H9 (cell line): ENCODE measurements around the gene WDR36. TPM values are rescaled to one million over a fixed set of nuclear protein-coding genes. Genes with fewer than 3 reads are reported as not detected.

ENCODE experiments used
- DNase-seq: peaks from one replicate; pipeline ENCODE4 v3.0.0-alpha.2; 2017
- H2AFZ ChIP-seq: one replicate; pipeline ENCODE4 v1.6.1; 2013; ENCODE audit warnings: mild to moderate bottlenecking, low read length, control low read depth, moderate library complexity
- H2AK5ac ChIP-seq: 2 replicates; pipeline ENCODE4 v1.6.1; 2013; ENCODE audit warnings: low read length, control low read depth, mixed read lengths; ENCODE audit not compliant: insufficient read length
- H2BK120ac ChIP-seq: one replicate; pipeline ENCODE4 v1.6.1; 2013; ENCODE audit warnings: low read depth, mild to moderate bottlenecking, low read length, control low read depth, inconsistent platforms; ENCODE audit not compliant: poor library complexity, severe bottlenecking
- H2BK12ac ChIP-seq: 2 replicates; pipeline ENCODE4 v1.6.1; 2013; ENCODE audit warnings: low read length, control low read depth, mixed read lengths, low read depth; ENCODE audit not compliant: insufficient read length
- H2BK15ac ChIP-seq: 2 replicates; pipeline ENCODE4 v1.6.1; 2013; ENCODE audit warnings: low read depth, low read length, control low read depth
- H2BK20ac ChIP-seq: one replicate; pipeline ENCODE4 v1.6.1; 2013; ENCODE audit warnings: low read depth, mild to moderate bottlenecking, low read length, control low read depth, inconsistent platforms; ENCODE audit not compliant: poor library complexity, severe bottlenecking
- H2BK5ac ChIP-seq: 2 replicates; pipeline ENCODE4 v1.6.1; 2013; ENCODE audit warnings: low read length, control low read depth, mixed read lengths; ENCODE audit not compliant: insufficient read length
- H3K14ac ChIP-seq: 2 replicates; pipeline ENCODE4 v1.6.1; 2013; ENCODE audit warnings: low read length, control low read depth; ENCODE audit not compliant: insufficient read depth
- H3K18ac ChIP-seq: 2 replicates; pipeline ENCODE4 v1.6.1; 2013; ENCODE audit warnings: low read depth, mild to moderate bottlenecking, mixed read lengths, low read length, control low read depth; ENCODE audit not compliant: insufficient read length
- H3K23ac ChIP-seq: 2 replicates; pipeline ENCODE4 v1.6.1; 2013; ENCODE audit warnings: low read length, control low read depth, mixed read lengths, low read depth; ENCODE audit not compliant: insufficient read length
- H3K23me2 ChIP-seq: 2 replicates; pipeline ENCODE4 v1.6.1; 2013; ENCODE audit warnings: low read depth, mild to moderate bottlenecking, mixed read lengths, low read length, control low read depth; ENCODE audit not compliant: insufficient read length, poor library complexity, severe bottlenecking
- H3K27ac ChIP-seq: 2 replicates; pipeline ENCODE4 v1.5.1; 2013; ENCODE audit warnings: low read length, control low read depth, mixed read lengths, low read depth; ENCODE audit not compliant: insufficient read length
- H3K27me3 ChIP-seq: 2 replicates; pipeline ENCODE4 v1.6.1; 2013; ENCODE audit warnings: low read length, control low read depth, inconsistent platforms; ENCODE audit not compliant: insufficient read depth
- H3K4ac ChIP-seq: 2 replicates; pipeline ENCODE4 v1.6.1; 2013; ENCODE audit warnings: low read depth, mild to moderate bottlenecking, control low read depth, inconsistent platforms, low read length, moderate library complexity
- H3K4me1 ChIP-seq: 2 replicates; pipeline ENCODE4 v1.6.1; 2013; ENCODE audit warnings: low read length, control low read depth, inconsistent platforms; ENCODE audit not compliant: insufficient read depth
- H3K4me2 ChIP-seq: 2 replicates; pipeline ENCODE4 v1.6.1; 2013; ENCODE audit warnings: low read length, control low read depth, mixed read lengths; ENCODE audit not compliant: insufficient read length, insufficient read depth
- H3K56ac ChIP-seq: 2 replicates; pipeline ENCODE4 v1.6.1; 2013; ENCODE audit warnings: low read depth, mild to moderate bottlenecking, mixed read lengths, low read length, control low read depth; ENCODE audit not compliant: insufficient read length
- H3K79me1 ChIP-seq: 2 replicates; pipeline ENCODE4 v1.6.1; 2013; ENCODE audit warnings: low read depth, mild to moderate bottlenecking, moderate library complexity, low read length, control low read depth, inconsistent platforms; ENCODE audit not compliant: insufficient read depth, poor library complexity, severe bottlenecking
- H3K79me2 ChIP-seq: 2 replicates; pipeline ENCODE4 v1.6.1; 2013; ENCODE audit warnings: low read length, control low read depth, inconsistent platforms; ENCODE audit not compliant: insufficient read depth
- H3K9ac ChIP-seq: 2 replicates; pipeline ENCODE4 v1.6.1; 2013; ENCODE audit warnings: low read length, control low read depth, mixed read lengths; ENCODE audit not compliant: insufficient read length; ENCODE audit errors: extremely low read depth
- H3K9me3 ChIP-seq: one replicate; pipeline ENCODE4 v1.6.1; 2013; ENCODE audit warnings: low read depth, low read length, inconsistent platforms; ENCODE audit not compliant: control insufficient read depth
- H3T11ph ChIP-seq: one replicate; pipeline ENCODE4 v1.6.1; 2013; ENCODE audit warnings: mild to moderate bottlenecking, low read length, control low read depth, inconsistent platforms
- H4K20me1 ChIP-seq: one replicate; pipeline ENCODE4 v1.6.1; 2013; ENCODE audit not compliant: control insufficient read depth, insufficient read length, insufficient read depth
- H4K5ac ChIP-seq: 2 replicates; pipeline ENCODE4 v1.6.1; 2013; ENCODE audit warnings: low read depth, mild to moderate bottlenecking, mixed read lengths, low read length, control low read depth; ENCODE audit not compliant: insufficient read length
- H4K8ac ChIP-seq: replicated peaks from 2 replicates; pipeline ENCODE4 v1.6.1; 2013; ENCODE audit warnings: low read length, control low read depth, mixed read lengths, low read depth; ENCODE audit not compliant: insufficient read length
- H4K91ac ChIP-seq: 2 replicates; pipeline ENCODE4 v1.6.1; 2013; ENCODE audit warnings: low read depth, mild to moderate bottlenecking, moderate library complexity, mixed read lengths, low read length, control low read depth; ENCODE audit not compliant: insufficient read length
- H3K27ac Mint-ChIP-seq, 3 experiments: 2 replicates in 2 of 3; 3 replicates in 1 of 3; pipeline ENCODE4 v1.8.0; 2020 to 2021; ENCODE audit warnings: mixed read lengths in 3 of 3, mild to moderate bottlenecking in 1 of 3, moderate library complexity in 1 of 3
- H3K27me3 Mint-ChIP-seq: 2 replicates; pipeline ENCODE4 v1.8.0; 2021; ENCODE audit warnings: low read depth, mild to moderate bottlenecking, moderate library complexity, mixed read lengths
- H3K36me3 Mint-ChIP-seq, 3 experiments: 2 replicates in 2 of 3; 3 replicates in 1 of 3; pipeline ENCODE4 v1.8.0; 2020 to 2021; ENCODE audit warnings: low read depth in 3 of 3, mixed read lengths in 3 of 3; ENCODE audit not compliant: insufficient read depth in 1 of 3
- H3K4me1 Mint-ChIP-seq, 2 experiments: 2 replicates each; pipeline ENCODE4 v1.8.0; 2020; ENCODE audit warnings: mixed read lengths in 2 of 2
- H3K4me3 Mint-ChIP-seq, 2 experiments: 2 replicates in 1 of 2; 3 replicates in 1 of 2; pipeline ENCODE4 v1.8.0; 2020 to 2021; ENCODE audit warnings: mild to moderate bottlenecking in 2 of 2, mixed read lengths in 2 of 2, moderate library complexity in 1 of 2
- H3K9me3 Mint-ChIP-seq, 2 experiments: 2 replicates in 1 of 2; 3 replicates in 1 of 2; pipeline ENCODE4 v1.8.0; 2020; ENCODE audit warnings: mild to moderate bottlenecking in 2 of 2, mixed read lengths in 2 of 2, moderate library complexity in 1 of 2
- WGBS: extraction: QIAGEN DNeasy Blood & Tissue Kit; methylation state at CpG from one replicate; pipeline ENCODE4 v1.1.7; 2013; ENCODE audit warnings: missing lambda C conversion rate, low lambda C conversion rate, mixed read lengths; ENCODE audit not compliant: insufficient read length; ENCODE audit errors: extremely low coverage; 5-methylcytosine and 5-hydroxymethylcytosine counted together
- total RNA-seq: library from RNA; stranded (reverse); gene quantifications from 2 replicates; pipeline ENCODE4 v1.2.1, GENCODE V29; 2021
- TF ChIP-seq, protein P1 (sequence below): fragments of 200-600 bp; sonication (generic); conservative IDR thresholded peaks from 3 replicates; pipeline ENCODE4 v1.8.0; 2021; ENCODE audit warnings: antibody characterized with exemption, mild to moderate bottlenecking

Gene WDR36
- total RNA-seq, 1 experiment from 2014 or later: 42.0 TPM

DNA sequence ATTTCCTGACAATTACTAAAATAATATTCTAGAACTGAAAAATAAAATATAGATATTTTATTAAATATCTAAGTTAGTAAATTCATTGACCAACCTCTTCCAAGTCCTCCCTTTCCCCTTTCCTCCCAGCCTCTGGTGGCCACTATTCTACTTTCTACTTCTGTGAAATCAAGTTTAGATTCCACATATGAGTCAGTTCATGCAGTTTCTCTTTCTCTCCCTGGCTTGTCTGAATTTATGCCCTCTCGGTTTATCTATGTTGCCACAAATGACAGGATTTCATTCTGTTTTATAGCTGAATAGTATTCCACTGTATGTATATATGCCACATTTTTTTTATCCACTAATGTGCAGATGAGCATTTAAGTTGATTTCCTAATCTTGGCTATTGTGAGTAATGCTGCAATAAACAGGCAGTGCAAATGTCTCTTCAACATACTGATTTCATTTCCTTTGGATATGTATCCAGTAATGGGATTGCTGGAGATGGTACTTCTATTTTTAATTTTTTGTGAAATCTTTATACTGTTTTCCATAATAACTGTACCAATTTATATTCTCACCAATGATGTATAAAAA, 52.3 kb downstream of the WDR36 start:
- Histone ChIP-seq H3K79me1 (no peaks in the 10 kb centered on the region), H2BK120ac (no peak overlapping the region), H3K79me2 (no peaks in the 10 kb centered on the region), H4K8ac (no peak overlapping the region), H4K20me1 (no peaks in the 10 kb centered on the region), H3K27ac (no peak overlapping the region), H3K4me1 (no peaks in the 10 kb centered on the region), H3K9me3 (no peaks in the 10 kb centered on the region), H3K18ac (no peak overlapping the region), H3K27me3 (no peaks in the 10 kb centered on the region), H4K91ac (no peak overlapping the region), H3T11ph (no peak overlapping the region), H2BK20ac (no peak overlapping the region), H3K23ac (no peak overlapping the region), H2BK12ac (no peak overlapping the region), H3K56ac (no peak overlapping the region), H2BK15ac (no peak overlapping the region), H3K23me2 (no peaks in the 10 kb centered on the region), H3K14ac (no peak overlapping the region), H2AFZ (no peak overlapping the region), H2BK5ac (no peak overlapping the region), H3K4ac (no peak overlapping the region), H3K4me2 (no peak overlapping the region), H2AK5ac (no peak overlapping the region), H3K9ac (no peak overlapping the region), H4K5ac (no peak overlapping the region)
- Mint-ChIP-seq H3K4me3 (no peak overlapping the region), H3K27me3 (no peaks in the 10 kb centered on the region), H3K4me1 (no peaks in the 10 kb centered on the region), H3K36me3 (no peaks in the 10 kb centered on the region), H3K9me3 (no peaks in the 10 kb centered on the region), H3K27ac (no peak overlapping the region; a peak in 1 of 7 replicates)
- no CpG with 5 or more reads among the region's 1 CpG for WGBS
- TF ChIP-seq, protein P1, sequence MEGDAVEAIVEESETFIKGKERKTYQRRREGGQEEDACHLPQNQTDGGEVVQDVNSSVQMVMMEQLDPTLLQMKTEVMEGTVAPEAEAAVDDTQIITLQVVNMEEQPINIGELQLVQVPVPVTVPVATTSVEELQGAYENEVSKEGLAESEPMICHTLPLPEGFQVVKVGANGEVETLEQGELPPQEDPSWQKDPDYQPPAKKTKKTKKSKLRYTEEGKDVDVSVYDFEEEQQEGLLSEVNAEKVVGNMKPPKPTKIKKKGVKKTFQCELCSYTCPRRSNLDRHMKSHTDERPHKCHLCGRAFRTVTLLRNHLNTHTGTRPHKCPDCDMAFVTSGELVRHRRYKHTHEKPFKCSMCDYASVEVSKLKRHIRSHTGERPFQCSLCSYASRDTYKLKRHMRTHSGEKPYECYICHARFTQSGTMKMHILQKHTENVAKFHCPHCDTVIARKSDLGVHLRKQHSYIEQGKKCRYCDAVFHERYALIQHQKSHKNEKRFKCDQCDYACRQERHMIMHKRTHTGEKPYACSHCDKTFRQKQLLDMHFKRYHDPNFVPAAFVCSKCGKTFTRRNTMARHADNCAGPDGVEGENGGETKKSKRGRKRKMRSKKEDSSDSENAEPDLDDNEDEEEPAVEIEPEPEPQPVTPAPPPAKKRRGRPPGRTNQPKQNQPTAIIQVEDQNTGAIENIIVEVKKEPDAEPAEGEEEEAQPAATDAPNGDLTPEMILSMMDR: no peak
- DNase-seq: no peak
